ENCODE results near the gene CNTROB.

Gene CNTROB

GRCh38 chr17:7984904-7985303 is 52.9 kb downstream of the CNTROB start:
- no peak for DNase-seq (ENCODE audit: extremely low read depth in 1 of 2, low read depth in 1 of 2)

- DNase-seq (ENCODE audit: extremely low read depth in 1 of 2, low read depth in 1 of 2): no peak
These were observed 55.3 kb downstream of the CNTROB start for GRCh38 chr17:7987112-7987893.

- DNase-seq (ENCODE audit: extremely low read depth in 1 of 2, low read depth in 1 of 2): no peak
These were observed 56.8 kb downstream of the CNTROB start for GRCh38 chr17:7988750-7989178.

- DNase-seq (ENCODE audit: extremely low read depth in 1 of 2, low read depth in 1 of 2): peak; percentile 80 to 83
These were observed 58.0 kb downstream of the CNTROB start for GRCh38 chr17:7989781-7990655.

GRCh38 chr17:7992516-7992915 is 60.5 kb downstream of the CNTROB start:
- DNase-seq (ENCODE audit: extremely low read depth in 1 of 2, low read depth in 1 of 2): no peak

- no peak for DNase-seq (ENCODE audit: extremely low read depth in 1 of 2, low read depth in 1 of 2)
These were observed 60.9 kb downstream of the CNTROB start for GRCh38 chr17:7992924-7993323.

GRCh38 chr17:7993972-7994589 is 62.1 kb downstream of the CNTROB start:
- no peak for DNase-seq (ENCODE audit: extremely low read depth in 1 of 2, low read depth in 1 of 2)

- no peak for DNase-seq (ENCODE audit: extremely low read depth in 1 of 2, low read depth in 1 of 2)
These were observed 63.7 kb downstream of the CNTROB start for GRCh38 chr17:7995724-7996123.

- no peak for DNase-seq (ENCODE audit: extremely low read depth in 1 of 2, low read depth in 1 of 2)
These were observed 65.2 kb downstream of the CNTROB start for GRCh38 chr17:7997186-7997585.
